Measurements from ENCODE around the gene MAGEB16.

DNA sequence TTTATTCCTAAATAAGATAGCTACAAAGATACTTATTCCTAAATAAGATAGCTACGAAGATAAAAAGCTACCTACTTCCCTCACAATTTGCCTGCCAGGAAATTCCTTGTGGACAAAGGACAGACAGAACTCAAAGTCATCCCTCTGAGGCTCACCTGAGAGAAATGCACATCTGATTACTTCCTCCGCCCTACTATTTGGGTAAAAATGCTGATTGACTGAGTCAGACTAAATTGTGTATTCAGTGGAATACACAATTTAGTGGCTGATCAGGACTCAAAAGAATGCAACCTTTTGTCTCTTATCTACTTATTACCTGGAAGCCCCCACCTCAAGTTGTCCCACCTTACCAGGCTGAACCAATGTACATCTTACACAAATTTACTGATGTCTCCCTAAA lies 10.3 kb upstream of the MAGEB16 start:
- no peak for TF ChIP-seq EZH2 (IDR thresholded peaks at IDR 0.05)
- TF ChIP-seq FOXP2 (optimal IDR thresholded peaks at IDR 0.05; ENCODE audit: control extremely low read depth, extremely low read length, insufficient read depth), result no peak

Data from SK-N-MC (cell line).